MM.1S (cell line): Measurements from ENCODE around the gene ARHGEF7.

ENCODE experiments used
- CTCF ChIP-seq: fragments of 300-600 bp; sonication (generic); IDR thresholded peaks from 2 replicates; pipeline ENCODE4 v1.5.1; 2016; ENCODE audit warnings: antibody characterized with exemption, low read length, mixed read lengths
- EZH2 ChIP-seq: fragments of 300-600 bp; sonication (generic); optimal IDR thresholded peaks from 2 replicates; pipeline ENCODE3; 2017; ENCODE audit warnings: low read depth, mild to moderate bottlenecking, antibody characterized with exemption, low read length, mixed read lengths
- EZH2phosphoT487 ChIP-seq: fragments of 300-600 bp; sonication (generic); IDR thresholded peaks from 2 replicates; pipeline ENCODE4 v1.6.1; 2018; ENCODE audit warnings: antibody characterized with exemption, low read length

GRCh38 chr13:111262281-111262680, 147.2 kb downstream of the ARHGEF7 start:
- TF ChIP-seq CTCF, result no peak
- TF ChIP-seq EZH2phosphoT487, result no peak
- TF ChIP-seq EZH2, result no peak
